Thyroid gland (tissue), 4 donors: ENCODE results near the gene FYN. TPM values are rescaled to one million over a fixed set of nuclear protein-coding genes. Genes with fewer than 3 reads are reported as not detected.

ENCODE experiments used
- DNase-seq, 2 donors: peaks; one replicate each; pipeline ENCODE4 v3.0.0-alpha.2; 2019
- H3K27ac ChIP-seq, 3 donors: fragments of 200-600 bp; sonication (generic); 1 replicate in 2 of 3; 2 replicates in 1 of 3; pipeline ENCODE4 v1.5.1; 2016 to 2019; ENCODE audit warnings: mild to moderate bottlenecking in 1 of 3, moderate library complexity in 1 of 3
- H3K27me3 ChIP-seq: fragments of 200-600 bp; sonication (generic); one replicate; pipeline ENCODE4 v1.5.1; 2019
- H3K36me3 ChIP-seq, 2 donors: fragments of 200-600 bp; sonication (generic); one replicate each; pipeline ENCODE4 v1.5.1; 2016 to 2019
- H3K4me1 ChIP-seq, 2 donors: fragments of 200-600 bp; sonication (generic); one replicate each; pipeline ENCODE4 v1.5.1; 2017 to 2019
- H3K4me3 ChIP-seq, 3 donors: fragments of 200-600 bp; sonication (generic); replicated peaks in 1 of 3; 1 replicate in 2 of 3; 2 replicates in 1 of 3; pipeline ENCODE4 v1.5.1; 2016; ENCODE audit warnings: mild to moderate bottlenecking in 1 of 3
- H3K9me3 ChIP-seq: fragments of 200-600 bp; sonication (generic); one replicate; pipeline ENCODE4 v1.5.1; 2017
- POLR2A ChIP-seq, 2 donors: fragments of 450-650 bp; IDR thresholded peaks; one replicate each; pipeline ENCODE4 v1.6.1; 2017; ENCODE audit warnings: antibody characterized with exemption in 2 of 2, mild to moderate bottlenecking in 2 of 2, moderate library complexity in 1 of 2
- WGBS, 2 donors: methylation state at CpG; one replicate each; pipeline ENCODE4 v1.1.5; 2017; 5-methylcytosine and 5-hydroxymethylcytosine counted together
- intact Hi-C: fragments of 100-400 bp; cut with DNase I; formaldehyde crosslinking; loops from one replicate; pipeline ENCODE4 v1.15.1; 2023
- total RNA-seq, 4 donors: library from RNA; depleted of rRNA; stranded (reverse); fragments of >200 nt; gene quantifications; one replicate each; pipeline ENCODE4 v1.2.3, GENCODE V29; 2016
- TF ChIP-seq, protein P1 (sequence below), 6 experiments: fragments of 200-600 bp in 3 of 6; fragments of 450-650 bp in 3 of 6; sonication (generic) in 3 of 6; IDR thresholded peaks; one replicate each; pipeline ENCODE4 v1.5.1; 2016 to 2019; ENCODE audit warnings: antibody characterized with exemption in 6 of 6, mild to moderate bottlenecking in 2 of 6, inconsistent platforms in 1 of 6, moderate library complexity in 1 of 6

Gene FYN
- total RNA-seq, 4 donors from 2014 or later, result 67.0 to 206 (median 95.9) TPM

- no peak for DNase-seq
- 96 to 100% methylated on average over 4 of the region's 4 CpGs for WGBS, 2 donors
- no peaks in the 10 kb centered on the region for H3K4me1 ChIP-seq
- H3K9me3 ChIP-seq, result no peaks in the 10 kb centered on the region
- H3K27ac ChIP-seq, result no peak overlapping the region
- H3K4me3 ChIP-seq, result no peak overlapping the region
- intact Hi-C loops, result no loop called here
- H3K36me3 ChIP-seq, result no peaks in the 10 kb centered on the region
- H3K27me3 ChIP-seq, result no peaks in the 10 kb centered on the region
- TF ChIP-seq POLR2A (IDR thresholded peaks at IDR 0.05), result no peak
- TF ChIP-seq, protein P1, sequence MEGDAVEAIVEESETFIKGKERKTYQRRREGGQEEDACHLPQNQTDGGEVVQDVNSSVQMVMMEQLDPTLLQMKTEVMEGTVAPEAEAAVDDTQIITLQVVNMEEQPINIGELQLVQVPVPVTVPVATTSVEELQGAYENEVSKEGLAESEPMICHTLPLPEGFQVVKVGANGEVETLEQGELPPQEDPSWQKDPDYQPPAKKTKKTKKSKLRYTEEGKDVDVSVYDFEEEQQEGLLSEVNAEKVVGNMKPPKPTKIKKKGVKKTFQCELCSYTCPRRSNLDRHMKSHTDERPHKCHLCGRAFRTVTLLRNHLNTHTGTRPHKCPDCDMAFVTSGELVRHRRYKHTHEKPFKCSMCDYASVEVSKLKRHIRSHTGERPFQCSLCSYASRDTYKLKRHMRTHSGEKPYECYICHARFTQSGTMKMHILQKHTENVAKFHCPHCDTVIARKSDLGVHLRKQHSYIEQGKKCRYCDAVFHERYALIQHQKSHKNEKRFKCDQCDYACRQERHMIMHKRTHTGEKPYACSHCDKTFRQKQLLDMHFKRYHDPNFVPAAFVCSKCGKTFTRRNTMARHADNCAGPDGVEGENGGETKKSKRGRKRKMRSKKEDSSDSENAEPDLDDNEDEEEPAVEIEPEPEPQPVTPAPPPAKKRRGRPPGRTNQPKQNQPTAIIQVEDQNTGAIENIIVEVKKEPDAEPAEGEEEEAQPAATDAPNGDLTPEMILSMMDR (IDR thresholded peaks at IDR 0.05), result no peak
These were observed 240.6 kb downstream of the FYN start for GRCh38 chr6:111632468-111633247.

- Histone ChIP-seq H3K27me3 (no peaks in the 10 kb centered on the region), H3K4me3 (no peak overlapping the region), H3K9me3 (no peaks in the 10 kb centered on the region), H3K4me1 (no peaks in the 10 kb centered on the region), H3K36me3 (no peaks in the 10 kb centered on the region), H3K27ac (no peak overlapping the region)
- TF ChIP-seq, protein P1 (IDR thresholded peaks at IDR 0.05), result no peak
- no peak for TF ChIP-seq POLR2A (IDR thresholded peaks at IDR 0.05)
- 68 to 72% methylated on average over 8 of the region's 8 CpGs for WGBS, 2 donors
- intact Hi-C loops, result no loop called here
- no peak for DNase-seq
These were observed 241.3 kb downstream of the FYN start for GRCh38 chr6:111631903-111632460.

- no peak overlapping the region for H3K27ac ChIP-seq
- DNase-seq, result no peak
- 71 to 81% methylated on average over 6 of the region's 6 CpGs for WGBS, 2 donors
- H3K4me1 ChIP-seq, result no peaks in the 10 kb centered on the region
- H3K27me3 ChIP-seq, result no peaks in the 10 kb centered on the region
- H3K9me3 ChIP-seq, result no peaks in the 10 kb centered on the region
- no peaks in the 10 kb centered on the region for H3K36me3 ChIP-seq
- no peak overlapping the region for H3K4me3 ChIP-seq
- TF ChIP-seq POLR2A (IDR thresholded peaks at IDR 0.05), result no peak
- TF ChIP-seq, protein P1 (IDR thresholded peaks at IDR 0.05), result no peak
- intact Hi-C loops, result no loop called here
These were observed 242.2 kb downstream of the FYN start for GRCh38 chr6:111631018-111631417.

DNA sequence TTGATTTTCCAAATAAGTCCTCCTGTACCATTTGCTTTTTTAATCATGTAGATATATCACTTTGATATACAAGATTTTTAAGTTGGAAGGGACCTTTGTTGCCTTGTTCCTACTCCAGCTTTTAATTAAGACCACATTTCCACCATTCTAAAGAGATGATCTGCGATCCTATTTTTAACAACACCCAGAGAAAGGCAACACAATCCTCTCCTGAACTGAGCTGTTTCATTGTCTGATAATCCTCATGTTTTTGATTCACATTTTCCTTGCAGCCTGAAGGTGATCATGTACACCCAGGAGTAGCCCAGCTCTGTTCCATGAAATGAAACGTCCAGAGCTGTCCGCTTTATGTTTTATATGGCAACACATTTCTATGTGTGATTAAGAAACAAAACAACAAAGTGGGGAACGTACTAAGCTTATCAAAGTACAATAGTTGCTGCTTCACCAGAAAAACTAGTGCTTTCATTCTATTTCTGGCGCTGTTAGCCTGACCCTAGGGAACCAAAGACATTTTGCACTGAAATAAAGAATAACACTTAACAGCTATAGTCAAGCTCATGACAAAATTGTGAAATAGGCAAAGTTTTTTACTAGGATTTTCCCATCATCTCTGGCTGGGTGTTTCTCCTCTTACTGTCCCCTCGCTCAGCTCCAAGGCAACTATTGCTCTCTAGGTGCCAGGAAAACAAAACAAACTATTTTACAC is 245.0 kb downstream of the FYN start:
- Histone ChIP-seq H3K4me3 (no peak overlapping the region), H3K36me3 (no peaks in the 10 kb centered on the region), H3K9me3 (no peaks in the 10 kb centered on the region), H3K4me1 (peaks cover 0 to 5% of the 10 kb centered on the region in 2 donors), H3K27ac (peak overlapping the region in 2 of 3 donors; percentile 35 to 45), H3K27me3 (no peaks in the 10 kb centered on the region)
- intact Hi-C loops, result no loop called here
- DNase-seq, result no peak
- WGBS, 2 donors, result 75 to 76% methylated on average over 6 of the region's 6 CpGs
- TF ChIP-seq POLR2A (IDR thresholded peaks at IDR 0.05), result no peak
- TF ChIP-seq, protein P1 (IDR thresholded peaks at IDR 0.05), result no peak

GRCh38 chr6:111626441-111626840 is 246.8 kb downstream of the FYN start:
- intact Hi-C loops, result no loop called here
- 73% methylated on average over 8 of the region's 8 CpGs for WGBS, 2 donors
- Histone ChIP-seq H3K4me3 (no peak overlapping the region), H3K36me3 (no peaks in the 10 kb centered on the region), H3K4me1 (peaks cover 0 to 5% of the 10 kb centered on the region in 2 donors), H3K27ac (peak overlapping the region in 2 of 3 donors; percentile 8 to 17), H3K9me3 (no peaks in the 10 kb centered on the region), H3K27me3 (no peaks in the 10 kb centered on the region)
- DNase-seq, result no peak
- no peak for TF ChIP-seq POLR2A (IDR thresholded peaks at IDR 0.05)
- TF ChIP-seq, protein P1 (IDR thresholded peaks at IDR 0.05), result no peak
